Left cardiac atrium (tissue), 4 donors: ENCODE data around the gene ARMS2. TPM values are rescaled to one million over a fixed set of nuclear protein-coding genes. Genes with fewer than 3 reads are reported as not detected.

ENCODE experiments used
- ATAC-seq, 2 donors: fragments of 200-7000 bp; cut with Tn5 transposase; one replicate each; pipeline ENCODE4 v1.9.1; 2020; ENCODE audit warnings: mild to moderate bottlenecking in 2 of 2, moderate library complexity in 2 of 2
- DNase-seq: peaks from one replicate; pipeline ENCODE4 v3.0.0-alpha.2; 2020
- intact Hi-C, 2 donors: fragments of 100-400 bp; cut with DNase I; formaldehyde crosslinking; loops; one replicate each; pipeline versions ENCODE4 v1.14.1 to v1.15.1; 2022 to 2023
- total RNA-seq, 2 donors: library from RNA; stranded (reverse); fragmentation: NEBNext Ultra II Directional; extraction: Animal tissue kit (Norgen Biotek cat#: 25700); gene quantifications; one replicate each; pipeline ENCODE4 v1.2.1, GENCODE V29; 2021
- donor health status: DM: no; HTN: yes; CAD: no.
- donor health status: DM: no; HTN: yes; CAD: no; lungs with severe emphysema.
- donor health status: DM: yes; HTN: yes; CAD: no.
- donor health status: Dilated cardiomyopathy.

The ARMS2 gene
- total RNA-seq, 2 donors from 2014 or later: not detected

- intact Hi-C loops: loop anchor here in 1 of 2 donors (10.0 kb wide), 1 partner anchor 98 kb away; the partner anchor contains the start of gene DMBT1
- DNase-seq (no peak), ATAC-seq (no peak)
These were observed 12.5 kb downstream of the ARMS2 start for GRCh38 chr10:122466951-122467381.

- intact Hi-C loops: loop anchor here in 1 of 2 donors (10.0 kb wide), 1 partner anchor 97 kb away; the partner anchor contains the start of gene DMBT1
- ATAC-seq (no peak), DNase-seq (no peak)
These were observed 13.2 kb downstream of the ARMS2 start for GRCh38 chr10:122467701-122468100.

GRCh38 chr10:122468307-122468925 is 14.0 kb downstream of the ARMS2 start:
- DNase-seq (no peak), ATAC-seq (peak in 1 of 2 donors; percentile 7)
- intact Hi-C loops: loop anchor here in 1 of 2 donors (10.0 kb wide), 1 partner anchor 96 kb away; the partner anchor contains the start of gene DMBT1

GRCh38 chr10:122468926-122469781 is 14.7 kb downstream of the ARMS2 start:
- DNase-seq (no peak), ATAC-seq (peak; percentile 83 to 91)
- intact Hi-C loops: loop anchor here in 1 of 2 donors (10.0 kb wide), 1 partner anchor 96 kb away; the partner anchor contains the start of gene DMBT1

GRCh38 chr10:122469848-122470247 is 15.4 kb downstream of the ARMS2 start:
- ATAC-seq: no peak
- no peak for DNase-seq
- intact Hi-C loops: loop anchor here in 1 of 2 donors (10.0 kb wide), 1 partner anchor 95 kb away; the partner anchor contains the start of gene DMBT1

GRCh38 chr10:122471531-122472177 is 17.2 kb downstream of the ARMS2 start:
- DNase-seq (no peak), ATAC-seq (no peak)
- intact Hi-C loops: no loop called here

GRCh38 chr10:122473116-122473515 is 18.7 kb downstream of the ARMS2 start:
- no peak for DNase-seq
- intact Hi-C loops: no loop called here

GRCh38 chr10:122474131-122474818 is 19.8 kb downstream of the ARMS2 start:
- DNase-seq (peak; percentile 64), ATAC-seq (peak; percentile 72 to 85)
- intact Hi-C loops: no loop called here

More at GRCh38 chr10:122473116-122473515, 18.7 kb downstream of the ARMS2 start:
- no peak for ATAC-seq

GRCh38 chr10:122475100-122475499 is 20.6 kb downstream of the ARMS2 start:
- ATAC-seq: peak; percentile 90 to 96

GRCh38 chr10:122475591-122476332 is 21.3 kb downstream of the ARMS2 start:
- ATAC-seq (peak in 1 of 2 donors; percentile 53), DNase-seq (no peak)
- intact Hi-C loops: no loop called here

More at GRCh38 chr10:122475100-122475499, 20.6 kb downstream of the ARMS2 start:
- peak; percentile 87 for DNase-seq
- intact Hi-C loops: no loop called here

GRCh38 chr10:122476333-122476695 is 21.9 kb downstream of the ARMS2 start:
- DNase-seq (no peak), ATAC-seq (no peak)
- intact Hi-C loops: no loop called here

- DNase-seq (no peak), ATAC-seq (no peak)
- intact Hi-C loops: no loop called here
These were observed 23.0 kb downstream of the ARMS2 start for GRCh38 chr10:122477436-122477835.

GRCh38 chr10:122478971-122479370 is 24.5 kb downstream of the ARMS2 start:
- ATAC-seq: no peak
- DNase-seq: no peak
- intact Hi-C loops: no loop called here

- no peak for DNase-seq
- no peak for ATAC-seq
- intact Hi-C loops: no loop called here
These were observed 25.8 kb downstream of the ARMS2 start for GRCh38 chr10:122480146-122480833.

GRCh38 chr10:122481296-122482056 is 27.0 kb downstream of the ARMS2 start:
- ATAC-seq (no peak), DNase-seq (no peak)
- intact Hi-C loops: no loop called here

GRCh38 chr10:122484276-122485060 is 30.0 kb downstream of the ARMS2 start:
- intact Hi-C loops: no loop called here
- no peak for ATAC-seq
- DNase-seq: no peak
